HL-60 (cell line): ENCODE data around the gene ACTR5.

Experiments
- DNase-seq, 2 experiments: peaks; one replicate each; pipeline ENCODE4 v3.0.0-alpha.2; 2010 to 2020; ENCODE audit warnings: low read depth in 1 of 2, low spot score in 1 of 2
- H3K27ac ChIP-seq: fragments of 250-450 bp; sonication (Bioruptor Pico); replicated peaks from 2 replicates; pipeline ENCODE4 v1.5.1; 2020; ENCODE audit warnings: mild to moderate bottlenecking, moderate library complexity
- H3K27me3 ChIP-seq: fragments of 250-450 bp; sonication (Bioruptor Pico); 2 replicates; pipeline ENCODE4 v1.5.1; 2021; ENCODE audit warnings: mild to moderate bottlenecking, moderate library complexity; ENCODE audit not compliant: insufficient read depth, poor library complexity, severe bottlenecking
- H3K4me3 ChIP-seq: replicated peaks from 2 replicates; pipeline ENCODE4 v1.5.1; 2011; ENCODE audit warnings: mild to moderate bottlenecking, control low read depth, low read length; ENCODE audit not compliant: insufficient read depth
- GABPA ChIP-seq: IDR thresholded peaks from 2 replicates; pipeline ENCODE4 v1.6.1; 2012; ENCODE audit warnings: low read depth
- POLR2AphosphoS5 ChIP-seq: IDR thresholded peaks from 2 replicates; pipeline ENCODE4 v1.6.1; 2012; ENCODE audit warnings: low read depth
- SPI1 ChIP-seq: IDR thresholded peaks from 2 replicates; pipeline ENCODE4 v1.6.1; 2012; ENCODE audit warnings: low read depth, mild to moderate bottlenecking, borderline replicate concordance
- TF ChIP-seq, protein P1 (sequence below): IDR thresholded peaks from 2 replicates; pipeline ENCODE4 v1.6.1; 2012; ENCODE audit warnings: low read depth; ENCODE audit not compliant: insufficient replicate concordance
- TF ChIP-seq, protein P2 (sequence below): IDR thresholded peaks from one replicate; pipeline ENCODE4 v1.5.1; 2011; ENCODE audit warnings: low read length, control low read depth, inconsistent platforms; ENCODE audit not compliant: insufficient read depth

Gene ACTR5

DNA sequence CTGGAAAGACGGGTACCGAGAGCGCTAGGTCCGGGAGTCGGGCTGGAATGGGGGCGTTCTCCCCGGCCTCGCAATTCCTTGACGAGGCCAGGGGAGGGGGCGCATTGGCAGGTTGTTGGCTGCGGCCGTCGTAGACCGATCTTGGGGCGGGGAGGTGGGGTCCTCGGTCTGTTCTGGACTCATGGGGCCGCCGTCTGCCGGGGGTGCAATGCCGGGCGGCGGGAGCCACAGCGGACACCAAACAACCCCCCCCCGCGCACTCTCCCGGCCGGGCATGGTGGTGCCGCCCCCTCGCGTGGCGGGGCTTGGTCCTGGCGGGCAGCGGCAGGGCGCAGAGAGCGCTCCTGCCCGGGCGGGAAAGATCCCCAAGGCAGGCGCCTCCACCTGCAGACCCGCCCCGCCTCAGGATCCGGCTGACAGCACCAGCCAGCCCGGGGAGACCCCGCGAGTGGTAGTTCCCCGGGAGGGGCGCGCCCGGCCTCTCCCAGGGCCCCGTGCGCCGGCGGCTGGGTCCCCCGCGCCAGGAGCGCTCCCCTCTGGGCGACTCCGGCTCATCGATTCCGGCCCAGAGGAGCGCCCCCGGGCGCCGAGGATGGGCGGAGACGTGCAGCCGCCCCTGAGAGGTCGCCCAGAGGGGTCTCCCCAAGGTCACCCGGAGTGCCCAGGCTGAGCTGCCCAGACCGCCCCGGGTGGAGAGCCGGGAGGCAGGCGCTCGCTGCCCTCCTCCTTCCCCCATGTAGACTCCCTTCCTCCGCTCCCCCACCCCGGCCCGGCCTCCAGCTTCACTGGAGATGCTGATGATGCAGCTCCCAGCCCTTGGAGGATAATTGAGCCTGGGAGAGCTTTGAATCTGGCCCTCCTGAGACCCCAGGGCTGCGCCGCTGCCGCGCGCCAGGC lies 57.9 kb downstream of the ACTR5 start:
- Histone ChIP-seq H3K27ac (no peak overlapping the region), H3K4me3 (peak overlapping the region; percentile 59), H3K27me3 (peaks cover 21% of the 10 kb centered on the region)
- TF ChIP-seq SPI1 (no peak), POLR2AphosphoS5 (no peak), GABPA (no peak)
- TF ChIP-seq, protein P1, sequence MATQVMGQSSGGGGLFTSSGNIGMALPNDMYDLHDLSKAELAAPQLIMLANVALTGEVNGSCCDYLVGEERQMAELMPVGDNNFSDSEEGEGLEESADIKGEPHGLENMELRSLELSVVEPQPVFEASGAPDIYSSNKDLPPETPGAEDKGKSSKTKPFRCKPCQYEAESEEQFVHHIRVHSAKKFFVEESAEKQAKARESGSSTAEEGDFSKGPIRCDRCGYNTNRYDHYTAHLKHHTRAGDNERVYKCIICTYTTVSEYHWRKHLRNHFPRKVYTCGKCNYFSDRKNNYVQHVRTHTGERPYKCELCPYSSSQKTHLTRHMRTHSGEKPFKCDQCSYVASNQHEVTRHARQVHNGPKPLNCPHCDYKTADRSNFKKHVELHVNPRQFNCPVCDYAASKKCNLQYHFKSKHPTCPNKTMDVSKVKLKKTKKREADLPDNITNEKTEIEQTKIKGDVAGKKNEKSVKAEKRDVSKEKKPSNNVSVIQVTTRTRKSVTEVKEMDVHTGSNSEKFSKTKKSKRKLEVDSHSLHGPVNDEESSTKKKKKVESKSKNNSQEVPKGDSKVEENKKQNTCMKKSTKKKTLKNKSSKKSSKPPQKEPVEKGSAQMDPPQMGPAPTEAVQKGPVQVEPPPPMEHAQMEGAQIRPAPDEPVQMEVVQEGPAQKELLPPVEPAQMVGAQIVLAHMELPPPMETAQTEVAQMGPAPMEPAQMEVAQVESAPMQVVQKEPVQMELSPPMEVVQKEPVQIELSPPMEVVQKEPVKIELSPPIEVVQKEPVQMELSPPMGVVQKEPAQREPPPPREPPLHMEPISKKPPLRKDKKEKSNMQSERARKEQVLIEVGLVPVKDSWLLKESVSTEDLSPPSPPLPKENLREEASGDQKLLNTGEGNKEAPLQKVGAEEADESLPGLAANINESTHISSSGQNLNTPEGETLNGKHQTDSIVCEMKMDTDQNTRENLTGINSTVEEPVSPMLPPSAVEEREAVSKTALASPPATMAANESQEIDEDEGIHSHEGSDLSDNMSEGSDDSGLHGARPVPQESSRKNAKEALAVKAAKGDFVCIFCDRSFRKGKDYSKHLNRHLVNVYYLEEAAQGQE = no peak
- TF ChIP-seq, protein P2, sequence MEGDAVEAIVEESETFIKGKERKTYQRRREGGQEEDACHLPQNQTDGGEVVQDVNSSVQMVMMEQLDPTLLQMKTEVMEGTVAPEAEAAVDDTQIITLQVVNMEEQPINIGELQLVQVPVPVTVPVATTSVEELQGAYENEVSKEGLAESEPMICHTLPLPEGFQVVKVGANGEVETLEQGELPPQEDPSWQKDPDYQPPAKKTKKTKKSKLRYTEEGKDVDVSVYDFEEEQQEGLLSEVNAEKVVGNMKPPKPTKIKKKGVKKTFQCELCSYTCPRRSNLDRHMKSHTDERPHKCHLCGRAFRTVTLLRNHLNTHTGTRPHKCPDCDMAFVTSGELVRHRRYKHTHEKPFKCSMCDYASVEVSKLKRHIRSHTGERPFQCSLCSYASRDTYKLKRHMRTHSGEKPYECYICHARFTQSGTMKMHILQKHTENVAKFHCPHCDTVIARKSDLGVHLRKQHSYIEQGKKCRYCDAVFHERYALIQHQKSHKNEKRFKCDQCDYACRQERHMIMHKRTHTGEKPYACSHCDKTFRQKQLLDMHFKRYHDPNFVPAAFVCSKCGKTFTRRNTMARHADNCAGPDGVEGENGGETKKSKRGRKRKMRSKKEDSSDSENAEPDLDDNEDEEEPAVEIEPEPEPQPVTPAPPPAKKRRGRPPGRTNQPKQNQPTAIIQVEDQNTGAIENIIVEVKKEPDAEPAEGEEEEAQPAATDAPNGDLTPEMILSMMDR = no peak
- DNase-seq = no peak

DNA sequence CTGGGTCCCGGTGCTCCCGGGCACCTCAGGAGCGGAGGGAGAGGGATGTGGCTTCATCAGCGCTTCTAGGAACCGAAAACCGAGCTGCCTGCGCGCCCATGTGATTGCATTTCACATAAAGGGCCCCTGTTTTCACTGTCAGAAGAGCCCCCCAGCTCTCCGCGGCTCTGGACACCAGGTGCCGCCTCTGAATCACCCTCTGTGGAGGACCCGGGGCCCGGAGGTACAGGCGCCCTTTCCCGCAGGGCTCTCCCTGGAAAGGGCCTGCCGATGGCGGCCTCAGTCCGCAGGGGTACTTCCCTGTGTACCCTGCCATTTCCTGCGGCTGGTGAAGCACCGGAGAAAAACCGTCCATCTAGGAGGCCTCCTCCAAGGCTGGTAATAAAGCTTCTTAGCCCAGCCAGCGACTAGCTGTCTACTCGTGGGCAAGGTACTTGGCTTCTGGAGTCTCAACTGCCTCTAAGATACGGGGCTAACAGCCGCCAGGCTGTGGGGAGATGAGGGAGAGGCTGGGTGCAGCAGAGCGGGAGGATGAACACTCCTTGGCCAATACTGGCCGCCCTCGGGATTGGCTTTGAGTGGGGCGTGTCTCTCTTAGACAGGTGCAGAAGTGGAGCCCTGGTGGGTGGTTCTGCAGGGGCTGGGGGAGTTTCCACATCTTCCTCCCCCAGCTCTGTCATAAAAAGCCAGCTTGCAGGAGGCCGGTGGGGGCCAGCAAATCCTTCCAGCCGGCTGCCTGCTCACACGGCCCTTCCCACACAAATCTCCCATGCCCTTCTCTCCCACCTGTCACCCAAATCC lies 58.8 kb downstream of the ACTR5 start:
- TF ChIP-seq POLR2AphosphoS5 (no peak), SPI1 (no peak), GABPA (no peak)
- TF ChIP-seq, protein P2 = no peak
- TF ChIP-seq, protein P1 = no peak
- H3K27ac ChIP-seq = no peak overlapping the region
- no peak for DNase-seq
- H3K27me3 ChIP-seq = peaks cover 21% of the 10 kb centered on the region
- peak overlapping the region; percentile 59 for H3K4me3 ChIP-seq

DNA sequence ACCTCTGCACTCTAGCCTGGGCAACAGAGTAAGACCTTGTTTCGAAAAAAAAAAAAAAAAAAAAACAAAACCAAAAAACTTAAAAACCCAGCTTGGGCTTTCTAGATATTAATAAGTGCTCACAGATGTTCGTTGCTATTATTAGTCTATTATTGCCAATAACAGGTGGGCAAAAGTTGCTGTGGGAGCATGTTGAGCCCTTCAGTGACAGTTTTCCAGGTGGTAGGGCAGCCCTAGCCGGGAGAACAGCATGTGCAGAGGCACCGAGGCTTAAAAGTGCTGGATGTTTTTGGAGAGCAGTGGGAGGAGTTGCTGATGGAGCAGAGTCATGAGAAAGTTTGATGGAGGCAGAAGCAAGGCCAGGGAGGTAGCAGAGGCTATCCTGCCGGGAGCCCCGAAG lies 61.7 kb downstream of the ACTR5 start:
- no peak for TF ChIP-seq SPI1
- no peak for TF ChIP-seq GABPA
- TF ChIP-seq, protein P2 = no peak
- TF ChIP-seq, protein P1 = no peak
- no peak for TF ChIP-seq POLR2AphosphoS5
- Histone ChIP-seq H3K27ac (no peak overlapping the region), H3K4me3 (no peak overlapping the region), H3K27me3 (peaks cover 23% of the 10 kb centered on the region)
- DNase-seq = no peak
